ENCODE data around the gene HECW1.

DNA sequence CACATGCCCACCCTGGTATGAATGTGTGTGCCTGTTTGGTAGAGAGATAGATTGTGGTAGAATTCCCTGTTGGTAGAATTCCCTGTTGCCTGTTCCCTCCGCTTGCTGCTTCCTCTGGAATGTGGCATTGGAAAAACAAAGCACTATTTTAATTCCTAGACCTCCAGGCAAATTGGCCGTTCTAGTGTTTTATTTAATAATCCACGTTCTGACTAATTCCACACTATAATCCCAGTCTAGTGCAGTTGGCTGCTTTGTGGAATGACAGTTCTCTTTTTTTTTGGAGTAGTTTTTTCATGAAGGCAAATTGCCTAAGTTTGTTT is 2.0 kb downstream of the HECW1 start:
- TF ChIP-seq, protein P1, sequence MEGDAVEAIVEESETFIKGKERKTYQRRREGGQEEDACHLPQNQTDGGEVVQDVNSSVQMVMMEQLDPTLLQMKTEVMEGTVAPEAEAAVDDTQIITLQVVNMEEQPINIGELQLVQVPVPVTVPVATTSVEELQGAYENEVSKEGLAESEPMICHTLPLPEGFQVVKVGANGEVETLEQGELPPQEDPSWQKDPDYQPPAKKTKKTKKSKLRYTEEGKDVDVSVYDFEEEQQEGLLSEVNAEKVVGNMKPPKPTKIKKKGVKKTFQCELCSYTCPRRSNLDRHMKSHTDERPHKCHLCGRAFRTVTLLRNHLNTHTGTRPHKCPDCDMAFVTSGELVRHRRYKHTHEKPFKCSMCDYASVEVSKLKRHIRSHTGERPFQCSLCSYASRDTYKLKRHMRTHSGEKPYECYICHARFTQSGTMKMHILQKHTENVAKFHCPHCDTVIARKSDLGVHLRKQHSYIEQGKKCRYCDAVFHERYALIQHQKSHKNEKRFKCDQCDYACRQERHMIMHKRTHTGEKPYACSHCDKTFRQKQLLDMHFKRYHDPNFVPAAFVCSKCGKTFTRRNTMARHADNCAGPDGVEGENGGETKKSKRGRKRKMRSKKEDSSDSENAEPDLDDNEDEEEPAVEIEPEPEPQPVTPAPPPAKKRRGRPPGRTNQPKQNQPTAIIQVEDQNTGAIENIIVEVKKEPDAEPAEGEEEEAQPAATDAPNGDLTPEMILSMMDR (IDR thresholded peaks at IDR 0.05 in 4 of 5, conservative IDR thresholded peaks at IDR 0.05 in 1 of 5) = no peak
- TF ChIP-seq POLR2A (IDR thresholded peaks at IDR 0.05) = no peak
